Endodermal cell (in vitro differentiated cells): Measurements from ENCODE around the gene LRFN2. TPM values are rescaled to one million over a fixed set of nuclear protein-coding genes. Genes with fewer than 3 reads are reported as not detected.

ENCODE experiments used
- DNase-seq: peaks from one replicate; pipeline ENCODE4 v3.0.0-alpha.2; 2017
- H3K27ac ChIP-seq: 2 replicates; pipeline ENCODE4 v1.5.1; 2013; ENCODE audit warnings: mild to moderate bottlenecking, low read depth, low read length, moderate library complexity
- H3K27me3 ChIP-seq: 2 replicates; pipeline ENCODE4 v1.6.1; 2013; ENCODE audit warnings: mild to moderate bottlenecking, low read length, moderate library complexity; ENCODE audit not compliant: insufficient read depth, control insufficient read depth, poor library complexity, severe bottlenecking
- H3K36me3 ChIP-seq: 2 replicates; pipeline ENCODE4 v1.7.0; 2013; ENCODE audit warnings: mild to moderate bottlenecking, low read length, moderate library complexity; ENCODE audit not compliant: control insufficient read depth, insufficient read depth
- H3K4me1 ChIP-seq: one replicate; pipeline ENCODE4 v1.7.0; 2013; ENCODE audit warnings: low read length; ENCODE audit not compliant: control insufficient read depth, insufficient read depth
- H3K4me3 ChIP-seq: 2 replicates; pipeline ENCODE4 v1.5.1; 2013; ENCODE audit warnings: mild to moderate bottlenecking, low read length, moderate library complexity
- H3K9ac ChIP-seq: 2 replicates; pipeline ENCODE4 v1.6.1; 2013; ENCODE audit warnings: mild to moderate bottlenecking, low read length, moderate library complexity; ENCODE audit not compliant: poor library complexity, severe bottlenecking; ENCODE audit errors: extremely low read depth
- H3K9me3 ChIP-seq: 2 replicates; pipeline ENCODE4 v1.6.1; 2013; ENCODE audit warnings: mild to moderate bottlenecking, low read length, moderate library complexity; ENCODE audit not compliant: control insufficient read depth
- H3K27ac Mint-ChIP-seq: 2 replicates; pipeline ENCODE4 v1.8.0; 2020; ENCODE audit warnings: mixed read lengths
- H3K27me3 Mint-ChIP-seq: 2 replicates; pipeline ENCODE4 v1.8.0; 2021; ENCODE audit warnings: mild to moderate bottlenecking, mixed read lengths; ENCODE audit not compliant: insufficient read depth
- H3K36me3 Mint-ChIP-seq: 2 replicates; pipeline ENCODE4 v1.8.0; 2020; ENCODE audit warnings: low read depth, mixed read lengths
- H3K4me1 Mint-ChIP-seq: 2 replicates; pipeline ENCODE4 v1.8.0; 2020; ENCODE audit warnings: mixed read lengths
- H3K4me3 Mint-ChIP-seq: 2 replicates; pipeline ENCODE4 v1.8.0; 2020; ENCODE audit warnings: mild to moderate bottlenecking, moderate library complexity, mixed read lengths
- H3K9me3 Mint-ChIP-seq: 2 replicates; pipeline ENCODE4 v1.8.0; 2020; ENCODE audit warnings: mild to moderate bottlenecking, mixed read lengths
- WGBS, 2 experiments: methylation state at CpG; one replicate each; pipeline versions ENCODE4 v1.1.5 to v1.1.7; 2013; ENCODE audit warnings: missing lambda C conversion rate in 2 of 2, mixed read lengths in 1 of 2; ENCODE audit not compliant: insufficient coverage in 1 of 2, insufficient read length in 1 of 2; 5-methylcytosine and 5-hydroxymethylcytosine counted together
- total RNA-seq, 2 donors: library from RNA; stranded (reverse); fragmentation: NEBNext Ultra II Directional in 1 of 2; extraction: Animal tissue kit (Norgen Biotek cat#: 25700) in 1 of 2; gene quantifications; 2 replicates in 1 of 2; 3 replicates in 1 of 2; pipeline ENCODE4 v1.2.1, GENCODE V29; 2021
- TF ChIP-seq, protein P1 (sequence below): fragments of 200-600 bp; sonication (generic); conservative IDR thresholded peaks from 2 replicates; pipeline ENCODE4 v1.5.0; 2021; ENCODE audit warnings: antibody characterized with exemption, mild to moderate bottlenecking

The LRFN2 gene
- total RNA-seq, 2 donors from 2014 or later: 0.15 TPM; not detected in 1

DNA sequence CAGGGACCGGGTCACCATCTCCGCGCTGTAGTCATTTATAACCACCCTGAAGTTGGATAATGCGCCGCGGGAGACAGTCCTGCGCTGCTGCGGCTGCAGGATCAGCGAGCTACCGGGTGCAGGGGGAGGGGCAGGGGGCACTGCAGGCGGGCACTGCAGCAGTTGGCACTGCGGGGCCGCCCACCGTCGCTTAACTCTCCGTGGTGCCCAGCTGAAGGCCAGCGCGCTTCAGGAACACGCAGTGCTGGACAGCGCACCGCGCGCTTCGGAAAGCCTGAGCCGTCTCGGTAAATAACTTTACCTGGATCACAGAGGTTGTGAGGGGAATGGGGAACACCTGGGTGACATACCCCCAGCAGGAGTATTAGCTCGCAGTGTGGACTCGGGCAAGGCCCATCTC is 12.4 kb upstream of the LRFN2 start:
- H3K4me3 Mint-ChIP-seq: no peak overlapping the region

GRCh38 chr6:40598516-40598915 is 11.4 kb upstream of the LRFN2 start:
- TF ChIP-seq, protein P1, sequence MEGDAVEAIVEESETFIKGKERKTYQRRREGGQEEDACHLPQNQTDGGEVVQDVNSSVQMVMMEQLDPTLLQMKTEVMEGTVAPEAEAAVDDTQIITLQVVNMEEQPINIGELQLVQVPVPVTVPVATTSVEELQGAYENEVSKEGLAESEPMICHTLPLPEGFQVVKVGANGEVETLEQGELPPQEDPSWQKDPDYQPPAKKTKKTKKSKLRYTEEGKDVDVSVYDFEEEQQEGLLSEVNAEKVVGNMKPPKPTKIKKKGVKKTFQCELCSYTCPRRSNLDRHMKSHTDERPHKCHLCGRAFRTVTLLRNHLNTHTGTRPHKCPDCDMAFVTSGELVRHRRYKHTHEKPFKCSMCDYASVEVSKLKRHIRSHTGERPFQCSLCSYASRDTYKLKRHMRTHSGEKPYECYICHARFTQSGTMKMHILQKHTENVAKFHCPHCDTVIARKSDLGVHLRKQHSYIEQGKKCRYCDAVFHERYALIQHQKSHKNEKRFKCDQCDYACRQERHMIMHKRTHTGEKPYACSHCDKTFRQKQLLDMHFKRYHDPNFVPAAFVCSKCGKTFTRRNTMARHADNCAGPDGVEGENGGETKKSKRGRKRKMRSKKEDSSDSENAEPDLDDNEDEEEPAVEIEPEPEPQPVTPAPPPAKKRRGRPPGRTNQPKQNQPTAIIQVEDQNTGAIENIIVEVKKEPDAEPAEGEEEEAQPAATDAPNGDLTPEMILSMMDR: no peak
- Histone ChIP-seq H3K27ac (no peak overlapping the region), H3K27me3 (peaks cover 90% of the 10 kb centered on the region), H3K4me3 (no peak overlapping the region), H3K4me1 (no peaks in the 10 kb centered on the region), H3K9ac (no peak overlapping the region), H3K9me3 (no peaks in the 10 kb centered on the region), H3K36me3 (no peaks in the 10 kb centered on the region)
- no peaks in the 10 kb centered on the region for H3K36me3 Mint-ChIP-seq
- no peak for DNase-seq
- H3K9me3 Mint-ChIP-seq: no peaks in the 10 kb centered on the region
- peaks cover 18% of the 10 kb centered on the region for H3K27me3 Mint-ChIP-seq
- 85 to 94% methylated on average over 4 to 5 of the region's 5 CpGs for WGBS, 2 experiments
- no peak overlapping the region for H3K27ac Mint-ChIP-seq
- H3K4me3 Mint-ChIP-seq: no peak overlapping the region
- peaks cover 2% of the 10 kb centered on the region for H3K4me1 Mint-ChIP-seq

More for the DNA sequence above, 12.4 kb upstream of the LRFN2 start:
- Mint-ChIP-seq H3K9me3 (no peaks in the 10 kb centered on the region), H3K36me3 (no peaks in the 10 kb centered on the region), H3K27ac (no peak overlapping the region), H3K4me1 (peaks cover 2% of the 10 kb centered on the region), H3K27me3 (peaks cover 26% of the 10 kb centered on the region)
- Histone ChIP-seq H3K9ac (no peak overlapping the region), H3K4me1 (no peaks in the 10 kb centered on the region), H3K36me3 (no peaks in the 10 kb centered on the region), H3K4me3 (no peak overlapping the region), H3K27me3 (peaks cover 90% of the 10 kb centered on the region), H3K27ac (no peak overlapping the region), H3K9me3 (no peaks in the 10 kb centered on the region)
- 26 to 35% methylated on average over 24 to 28 of the region's 28 CpGs for WGBS, 2 experiments
- TF ChIP-seq, protein P1: no peak
- peak; percentile 89 for DNase-seq

GRCh38 chr6:40597301-40597700 is 10.1 kb upstream of the LRFN2 start:
- no peaks in the 10 kb centered on the region for H3K36me3 ChIP-seq
- H3K4me1 ChIP-seq: no peaks in the 10 kb centered on the region
- no peak overlapping the region for H3K27ac ChIP-seq
- TF ChIP-seq, protein P1: no peak
- H3K9ac ChIP-seq: no peak overlapping the region
- H3K27me3 ChIP-seq: peaks cover 90% of the 10 kb centered on the region
- H3K36me3 Mint-ChIP-seq: no peaks in the 10 kb centered on the region
- H3K27me3 Mint-ChIP-seq: peaks cover 17% of the 10 kb centered on the region
- no peak overlapping the region for H3K4me3 ChIP-seq
- H3K27ac Mint-ChIP-seq: no peak overlapping the region
- no peak overlapping the region for H3K4me3 Mint-ChIP-seq
- H3K9me3 Mint-ChIP-seq: no peaks in the 10 kb centered on the region
- DNase-seq: no peak
- 38 to 87% methylated on average over 1 to 3 of the region's 3 CpGs for WGBS, 2 experiments
- H3K9me3 ChIP-seq: no peaks in the 10 kb centered on the region
- H3K4me1 Mint-ChIP-seq: peaks cover 2% of the 10 kb centered on the region
